GM18873 (cell line): ENCODE measurements around the gene PPP1R16B.

ENCODE experiments used
- ATAC-seq: cut with Tn5 transposase; IDR thresholded peaks from one replicate; pipeline ENCODE4 v1.9.1; 2021; ENCODE audit warnings: mild to moderate bottlenecking, moderate library complexity, moderate number of reproducible peaks; ENCODE audit not compliant: unreplicated experiment, low FRiP score

Gene PPP1R16B

GRCh38 chr20:38825571-38825900 is 20.0 kb downstream of the PPP1R16B start:
- no peak for ATAC-seq

GRCh38 chr20:38825901-38826625 is 20.6 kb downstream of the PPP1R16B start:
- ATAC-seq: no peak

- no peak for ATAC-seq
Observed at GRCh38 chr20:38827770-38828281, 22.3 kb downstream of the PPP1R16B start.

GRCh38 chr20:38828514-38829295 is 23.2 kb downstream of the PPP1R16B start:
- ATAC-seq: no peak

- ATAC-seq: no peak
Observed at GRCh38 chr20:38829296-38829875, 23.9 kb downstream of the PPP1R16B start.

- ATAC-seq: no peak
Observed at GRCh38 chr20:38830356-38830755, 24.9 kb downstream of the PPP1R16B start.

- no peak for ATAC-seq
Observed at GRCh38 chr20:38831049-38831691, 25.7 kb downstream of the PPP1R16B start.

GRCh38 chr20:38831995-38832620 is 26.6 kb downstream of the PPP1R16B start:
- no peak for ATAC-seq

- ATAC-seq: no peak
Observed at GRCh38 chr20:38833154-38833856, 27.8 kb downstream of the PPP1R16B start.

GRCh38 chr20:38833857-38834164 is 28.3 kb downstream of the PPP1R16B start:
- ATAC-seq: no peak

- ATAC-seq: no peak
Observed at GRCh38 chr20:38834868-38835267, 29.4 kb downstream of the PPP1R16B start.

GRCh38 chr20:38835792-38836191 is 30.3 kb downstream of the PPP1R16B start:
- no peak for ATAC-seq

GRCh38 chr20:38836991-38837390 is 31.5 kb downstream of the PPP1R16B start:
- no peak for ATAC-seq

- ATAC-seq: no peak
Observed at GRCh38 chr20:38838326-38838725, 32.8 kb downstream of the PPP1R16B start.

GRCh38 chr20:38839563-38839962 is 34.1 kb downstream of the PPP1R16B start:
- no peak for ATAC-seq

- no peak for ATAC-seq
Observed at GRCh38 chr20:38840053-38840893, 34.8 kb downstream of the PPP1R16B start.

- no peak for ATAC-seq
Observed at GRCh38 chr20:38840894-38841470, 35.5 kb downstream of the PPP1R16B start.

- no peak for ATAC-seq
Observed at GRCh38 chr20:38841570-38841969, 36.1 kb downstream of the PPP1R16B start.

GRCh38 chr20:38842026-38842425 is 36.5 kb downstream of the PPP1R16B start:
- ATAC-seq: no peak
